CD14-positive monocyte (primary cell): ENCODE measurements around the gene SPG21. TPM values are rescaled to one million over a fixed set of nuclear protein-coding genes. Genes with fewer than 3 reads are reported as not detected.

Experiments
- DNase-seq, 3 donors: peaks; one replicate each; pipeline ENCODE4 v3.0.0-alpha.2; 2011 to 2022
- H2AFZ ChIP-seq: 2 replicates; pipeline ENCODE4 v1.6.0; 2012; ENCODE audit warnings: mild to moderate bottlenecking, low read depth, low read length, inconsistent platforms; ENCODE audit not compliant: insufficient read depth, poor library complexity, severe bottlenecking
- H3K27ac ChIP-seq, 2 donors: 1 replicate in 1 of 2; 2 replicates in 1 of 2; pipeline ENCODE4 v1.5.1; 2012 to 2013; ENCODE audit warnings: low read length in 2 of 2, control low read depth in 1 of 2, inconsistent platforms in 1 of 2, low read depth in 1 of 2, mild to moderate bottlenecking in 1 of 2
- H3K27me3 ChIP-seq, 2 donors: one replicate each; pipeline versions ENCODE4 v1.6.0 to v1.6.1; 2011 to 2013; ENCODE audit warnings: low read length in 2 of 2; ENCODE audit not compliant: control insufficient read depth in 2 of 2, insufficient read depth in 2 of 2
- H3K36me3 ChIP-seq, 2 donors: replicated peaks in 1 of 2; 1 replicate in 1 of 2; 2 replicates in 1 of 2; pipeline versions ENCODE4 v1.5.1 to v1.6.1; 2012 to 2013; ENCODE audit warnings: low read length in 2 of 2, control low read depth in 1 of 2, inconsistent platforms in 1 of 2, mild to moderate bottlenecking in 1 of 2; ENCODE audit not compliant: insufficient read depth in 2 of 2, control insufficient read depth in 1 of 2
- H3K4me1 ChIP-seq, 2 donors: 1 replicate in 1 of 2; 2 replicates in 1 of 2; pipeline versions ENCODE4 v1.5.1 to v1.6.1; 2012 to 2013; ENCODE audit warnings: low read length in 2 of 2, control low read depth in 1 of 2, inconsistent platforms in 1 of 2, mild to moderate bottlenecking in 1 of 2, moderate library complexity in 1 of 2; ENCODE audit not compliant: insufficient read depth in 2 of 2, control insufficient read depth in 1 of 2
- H3K4me2 ChIP-seq: replicated peaks from 2 replicates; pipeline ENCODE3; 2012; ENCODE audit warnings: low read length, moderate library complexity, mild to moderate bottlenecking; ENCODE audit not compliant: poor library complexity, severe bottlenecking; ENCODE audit errors: extremely low read depth
- H3K4me3 ChIP-seq, 3 experiments: fragments of 200-600 bp in 1 of 3; sonication (generic) in 1 of 3; replicated peaks in 1 of 3; 1 replicate in 2 of 3; 2 replicates in 1 of 3; pipeline ENCODE4 v1.5.1; 2011 to 2013; ENCODE audit warnings: low read length in 3 of 3, mild to moderate bottlenecking in 3 of 3, control low read depth in 2 of 3, low read depth in 2 of 3, inconsistent platforms in 1 of 3, moderate library complexity in 1 of 3
- H3K79me2 ChIP-seq: 2 replicates; pipeline ENCODE4 v1.6.0; 2012; ENCODE audit warnings: mild to moderate bottlenecking, control low read depth, inconsistent platforms, low read length, moderate library complexity; ENCODE audit not compliant: insufficient read depth
- H3K9ac ChIP-seq: 2 replicates; pipeline ENCODE4 v1.6.0; 2017; ENCODE audit warnings: low read length, mild to moderate bottlenecking; ENCODE audit not compliant: insufficient read depth, poor library complexity, severe bottlenecking
- H3K9me3 ChIP-seq, 2 donors: replicated peaks in 1 of 2; 1 replicate in 1 of 2; 2 replicates in 1 of 2; pipeline versions ENCODE4 v1.5.1 to v1.6.1; 2012 to 2013; ENCODE audit warnings: low read length in 2 of 2, control low read depth in 1 of 2; ENCODE audit not compliant: control insufficient read depth in 1 of 2, insufficient read depth in 1 of 2
- H4K20me1 ChIP-seq: 2 replicates; pipeline ENCODE4 v1.6.0; 2012; ENCODE audit warnings: mild to moderate bottlenecking, low read length, control low read depth, moderate library complexity; ENCODE audit not compliant: insufficient read depth
- H3K27ac Mint-ChIP-seq, 7 donors: one replicate each; pipeline ENCODE4 v1.8.0; 2020; ENCODE audit warnings: mild to moderate bottlenecking in 7 of 7, mixed read lengths in 7 of 7, moderate library complexity in 6 of 7, inconsistent platforms in 2 of 7
- H3K27me3 Mint-ChIP-seq, 3 donors: one replicate each; pipeline ENCODE4 v1.8.0; 2021 to 2022; ENCODE audit warnings: low read depth in 3 of 3, mild to moderate bottlenecking in 3 of 3, mixed read lengths in 3 of 3, moderate library complexity in 3 of 3, inconsistent platforms in 1 of 3
- H3K36me3 Mint-ChIP-seq, 2 donors: one replicate each; pipeline ENCODE4 v1.8.0; 2020; ENCODE audit warnings: mixed read lengths in 2 of 2, inconsistent platforms in 1 of 2, mild to moderate bottlenecking in 1 of 2
- H3K4me1 Mint-ChIP-seq: one replicate; pipeline ENCODE4 v1.8.0; 2020; ENCODE audit warnings: mild to moderate bottlenecking, mixed read lengths
- H3K4me3 Mint-ChIP-seq, 2 donors: one replicate each; pipeline ENCODE4 v1.8.0; 2020; ENCODE audit warnings: mild to moderate bottlenecking in 2 of 2, mixed read lengths in 2 of 2, moderate library complexity in 1 of 2
- H3K9me3 Mint-ChIP-seq, 7 donors: one replicate each; pipeline ENCODE4 v1.8.0; 2020 to 2022; ENCODE audit warnings: mixed read lengths in 7 of 7, mild to moderate bottlenecking in 6 of 7, moderate library complexity in 6 of 7, inconsistent platforms in 2 of 7
- CTCF ChIP-seq: fragments of 200-600 bp; IDR thresholded peaks from one replicate; pipeline ENCODE4 v1.8.0; 2022; ENCODE audit warnings: antibody characterized with exemption, mild to moderate bottlenecking
- WGBS: methylation state at CpG from one replicate; pipeline ENCODE4 v1.1.5; 2013; ENCODE audit warnings: missing lambda C conversion rate; ENCODE audit not compliant: insufficient coverage; 5-methylcytosine and 5-hydroxymethylcytosine counted together
- intact Hi-C, 2 donors: fragments of 100-400 bp; cut with micrococcal nuclease; formaldehyde crosslinking; loops; one replicate each; pipeline versions ENCODE4 v1.15.0 to v1.15.1; 2023
- polyA plus RNA-seq, 3 donors: library from polyadenylated mRNA; depleted of rRNA in 1 of 3; unstranded in 2 of 3; stranded (reverse) in 1 of 3; fragments of 300-500 nt in 2 of 3; fragments of >200 nt in 1 of 3; fragmentation: Illumina TruSeq in 2 of 3; gene quantifications; 1 replicate in 2 of 3; 2 replicates in 1 of 3; pipeline ENCODE4 v1.2.3, GENCODE V29; 2012 to 2021

SPG21 gene
- polyA plus RNA-seq, 3 donors = 102 to 375 (median 358) TPM

GRCh38 chr15:64926661-64927060 lies 63.1 kb downstream of the SPG21 start:
- H2AFZ ChIP-seq = no peak overlapping the region
- H3K9me3 ChIP-seq = no peaks in the 10 kb centered on the region
- H3K27me3 ChIP-seq = no peaks in the 10 kb centered on the region
- H3K36me3 Mint-ChIP-seq = no peaks in the 10 kb centered on the region
- intact Hi-C loops = no loop called here
- no peaks in the 10 kb centered on the region for H3K36me3 ChIP-seq
- peaks cover 2 to 7% (median 2%) of the 10 kb centered on the region in 3 donors for H3K27me3 Mint-ChIP-seq
- no peak overlapping the region for H3K9ac ChIP-seq
- H4K20me1 ChIP-seq = no peaks in the 10 kb centered on the region
- H3K4me1 ChIP-seq = no peaks in the 10 kb centered on the region
- no peak for TF ChIP-seq CTCF
- no peak overlapping the region for H3K27ac Mint-ChIP-seq
- peaks cover 0 to 2% (median 0%) of the 10 kb centered on the region in 7 donors for H3K9me3 Mint-ChIP-seq
- no peak overlapping the region for H3K4me3 ChIP-seq
- H3K27ac ChIP-seq = no peak overlapping the region
- 80% methylated on average over 8 of the region's 8 CpGs for WGBS
- no peak for DNase-seq
- peaks cover 7% of the 10 kb centered on the region for H3K4me1 Mint-ChIP-seq
- no peak overlapping the region for H3K4me3 Mint-ChIP-seq
- no peak overlapping the region for H3K4me2 ChIP-seq
- no peaks in the 10 kb centered on the region for H3K79me2 ChIP-seq

- Mint-ChIP-seq H3K27me3 (peaks cover 2 to 7% (median 2%) of the 10 kb centered on the region in 3 donors), H3K27ac (peak overlapping the region in 1 of 7 donors; percentile 5), H3K4me1 (peaks cover 4% of the 10 kb centered on the region), H3K9me3 (peaks cover 0 to 2% (median 0%) of the 10 kb centered on the region in 7 donors), H3K4me3 (no peak overlapping the region), H3K36me3 (no peaks in the 10 kb centered on the region)
- WGBS = 98% methylated on average over 6 of the region's 13 CpGs
- TF ChIP-seq CTCF = no peak
- Histone ChIP-seq H3K9ac (no peak overlapping the region), H3K9me3 (no peaks in the 10 kb centered on the region), H2AFZ (no peak overlapping the region), H3K27me3 (no peaks in the 10 kb centered on the region), H3K36me3 (no peaks in the 10 kb centered on the region), H3K27ac (no peak overlapping the region), H3K4me3 (no peak overlapping the region), H3K79me2 (no peaks in the 10 kb centered on the region), H4K20me1 (no peaks in the 10 kb centered on the region), H3K4me1 (no peaks in the 10 kb centered on the region), H3K4me2 (no peak overlapping the region)
- no peak for DNase-seq
- intact Hi-C loops = no loop called here
Measured at GRCh38 chr15:64925335-64926330, 64.1 kb downstream of the SPG21 start.
